Measurements from ENCODE around the gene TASP1.

The TASP1 gene

GRCh38 chr20:13349235-13349604 lies 289.5 kb downstream of the TASP1 start:
- Histone ChIP-seq H3K27me3 (ENCODE audit: low read depth, low read length) (peaks cover under 1% of the 10 kb centered on the region; the same call in 1 of the 2 replicates), H2AFZ (ENCODE audit: low read depth, low read length) (no peak overlapping the region), H3K4me1 (ENCODE audit: low read length) (no peaks in the 10 kb centered on the region), H3K27ac (ENCODE audit: low read length) (no peak overlapping the region), H3K79me2 (ENCODE audit: low read length) (no peaks in the 10 kb centered on the region), H3K9me3 (ENCODE audit: insufficient read depth, low read length) (no peaks in the 10 kb centered on the region), H3K9ac (ENCODE audit: low read length) (no peak overlapping the region), H4K20me1 (ENCODE audit: insufficient read depth, low read length) (no peaks in the 10 kb centered on the region), H3K4me3 (ENCODE audit: low read length) (no peak overlapping the region), H3K36me3 (replicated peaks; ENCODE audit: low read depth, low read length) (no peaks in the 10 kb centered on the region), H3K4me2 (ENCODE audit: low read length) (no peak overlapping the region)
- TF ChIP-seq CTCF (IDR thresholded peaks at IDR 0.05; ENCODE audit: low read depth, low read length), result no peak
- TF ChIP-seq EZH2phosphoT487 (IDR thresholded peaks at IDR 0.05; ENCODE audit: low read depth), result no peak

- Histone ChIP-seq H4K20me1 (ENCODE audit: insufficient read depth, low read length) (no peaks in the 10 kb centered on the region), H3K36me3 (replicated peaks; ENCODE audit: low read depth, low read length) (no peaks in the 10 kb centered on the region), H3K27me3 (ENCODE audit: low read depth, low read length) (no peaks in the 10 kb centered on the region; the same call in 1 of the 2 replicates), H3K4me1 (ENCODE audit: low read length) (no peaks in the 10 kb centered on the region), H3K4me3 (ENCODE audit: low read length) (no peak overlapping the region), H3K9ac (ENCODE audit: low read length) (no peak overlapping the region), H3K27ac (ENCODE audit: low read length) (no peak overlapping the region), H3K79me2 (ENCODE audit: low read length) (no peaks in the 10 kb centered on the region), H3K4me2 (ENCODE audit: low read length) (no peak overlapping the region), H3K9me3 (ENCODE audit: insufficient read depth, low read length) (no peaks in the 10 kb centered on the region), H2AFZ (ENCODE audit: low read depth, low read length) (no peak overlapping the region)
- TF ChIP-seq CTCF (IDR thresholded peaks at IDR 0.05; ENCODE audit: low read depth, low read length), result no peak
- TF ChIP-seq EZH2phosphoT487 (IDR thresholded peaks at IDR 0.05; ENCODE audit: low read depth), result no peak
Measured at GRCh38 chr20:13348311-13349234, 290.2 kb downstream of the TASP1 start.

GRCh38 chr20:13344671-13345070 lies 294.1 kb downstream of the TASP1 start:
- Histone ChIP-seq H3K9me3 (ENCODE audit: insufficient read depth, low read length) (no peaks in the 10 kb centered on the region), H3K9ac (ENCODE audit: low read length) (no peak overlapping the region), H3K4me3 (ENCODE audit: low read length) (no peak overlapping the region), H3K27me3 (ENCODE audit: low read depth, low read length) (no peaks in the 10 kb centered on the region), H3K4me2 (ENCODE audit: low read length) (no peak overlapping the region), H3K79me2 (ENCODE audit: low read length) (no peaks in the 10 kb centered on the region), H4K20me1 (ENCODE audit: insufficient read depth, low read length) (no peaks in the 10 kb centered on the region), H3K36me3 (replicated peaks; ENCODE audit: low read depth, low read length) (no peaks in the 10 kb centered on the region), H3K27ac (ENCODE audit: low read length) (no peak overlapping the region), H2AFZ (ENCODE audit: low read depth, low read length) (no peak overlapping the region), H3K4me1 (ENCODE audit: low read length) (no peaks in the 10 kb centered on the region)
- TF ChIP-seq CTCF (IDR thresholded peaks at IDR 0.05; ENCODE audit: low read depth, low read length), result no peak
- no peak for TF ChIP-seq EZH2phosphoT487 (IDR thresholded peaks at IDR 0.05; ENCODE audit: low read depth)

- Histone ChIP-seq H3K79me2 (ENCODE audit: low read length) (no peaks in the 10 kb centered on the region), H4K20me1 (ENCODE audit: insufficient read depth, low read length) (no peaks in the 10 kb centered on the region), H3K27me3 (ENCODE audit: low read depth, low read length) (no peaks in the 10 kb centered on the region), H3K9ac (ENCODE audit: low read length) (no peak overlapping the region), H3K36me3 (replicated peaks; ENCODE audit: low read depth, low read length) (no peaks in the 10 kb centered on the region), H3K4me3 (ENCODE audit: low read length) (no peak overlapping the region), H2AFZ (ENCODE audit: low read depth, low read length) (no peak overlapping the region), H3K27ac (ENCODE audit: low read length) (no peak overlapping the region), H3K4me2 (ENCODE audit: low read length) (no peak overlapping the region), H3K4me1 (ENCODE audit: low read length) (no peaks in the 10 kb centered on the region), H3K9me3 (ENCODE audit: insufficient read depth, low read length) (no peaks in the 10 kb centered on the region)
- TF ChIP-seq EZH2phosphoT487 (IDR thresholded peaks at IDR 0.05; ENCODE audit: low read depth) (no peak), CTCF (IDR thresholded peaks at IDR 0.05; ENCODE audit: low read depth, low read length) (no peak)
Measured at GRCh38 chr20:13342469-13343242, 296.1 kb downstream of the TASP1 start.

All from OCI-LY3 (cell line).